OCI-LY3 (cell line): ENCODE results near the gene MED15.

Source experiments
- CTCF ChIP-seq: fragments of 200-600, 300-600 bp; sonication (generic); IDR thresholded peaks from 2 replicates; pipeline ENCODE4 v1.5.1; 2014; ENCODE audit warnings: antibody characterized with exemption, low read length, low read depth
- EZH2phosphoT487 ChIP-seq: fragments of 200-600 bp; shearing (Covaris generic); IDR thresholded peaks from 2 replicates; pipeline ENCODE4 v1.6.1; 2018; ENCODE audit warnings: antibody characterized with exemption, mixed run types, low read depth

GRCh38 chr22:20632518-20632917, 125.1 kb downstream of the MED15 start:
- TF ChIP-seq CTCF = no peak
- no peak for TF ChIP-seq EZH2phosphoT487
